ENCODE measurements around the gene FKBP7.

FKBP7 gene

GRCh38 chr2:178469219-178469849 lies 9.1 kb downstream of the FKBP7 start:
- Histone ChIP-seq H3K36me3 (no peaks in the 10 kb centered on the region; the same call in 1 of the 2 replicates), H3K4me3 (ENCODE audit: low read depth, low read length) (no peak overlapping the region), H3K9me3 (no peaks in the 10 kb centered on the region), H3K4me1 (no peaks in the 10 kb centered on the region), H3K27me3 (no peaks in the 10 kb centered on the region)
- no peak for TF ChIP-seq CTCF (IDR thresholded peaks at IDR 0.05; ENCODE audit: low read depth, low read length)
- no peak for DNase-seq

DNA sequence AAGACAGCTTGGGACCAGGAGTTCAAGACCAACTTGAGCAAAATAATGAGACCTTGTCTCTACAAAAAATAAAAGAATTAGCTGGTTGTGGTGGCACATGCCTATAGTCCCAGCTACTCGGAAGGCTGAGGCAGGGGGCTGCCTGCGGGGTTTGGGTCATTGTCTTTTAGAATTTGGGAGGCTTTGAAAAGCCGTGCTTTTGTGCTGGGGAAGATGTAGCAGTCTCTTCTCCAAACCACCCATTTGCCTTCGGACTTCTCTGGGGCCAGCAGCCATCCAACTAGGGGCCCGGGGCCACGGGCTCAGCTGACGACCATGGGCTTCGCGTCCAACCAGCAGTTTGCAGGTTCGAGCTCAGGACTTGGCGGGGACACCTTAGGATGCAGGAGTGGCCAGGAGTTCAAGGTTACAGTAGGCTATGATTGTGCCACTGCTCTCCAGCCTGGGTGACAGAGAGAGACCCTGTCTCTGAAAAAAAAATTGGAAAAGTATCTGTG lies 21.0 kb downstream of the FKBP7 start:
- H3K27me3 ChIP-seq: no peaks in the 10 kb centered on the region
- H3K36me3 ChIP-seq: no peaks in the 10 kb centered on the region
- H3K4me3 ChIP-seq (ENCODE audit: low read depth, low read length): no peak overlapping the region
- TF ChIP-seq CTCF (IDR thresholded peaks at IDR 0.05; ENCODE audit: low read depth, low read length): no peak
- H3K4me1 ChIP-seq: no peaks in the 10 kb centered on the region
- no peak for DNase-seq
- H3K9me3 ChIP-seq: no peaks in the 10 kb centered on the region

DNA sequence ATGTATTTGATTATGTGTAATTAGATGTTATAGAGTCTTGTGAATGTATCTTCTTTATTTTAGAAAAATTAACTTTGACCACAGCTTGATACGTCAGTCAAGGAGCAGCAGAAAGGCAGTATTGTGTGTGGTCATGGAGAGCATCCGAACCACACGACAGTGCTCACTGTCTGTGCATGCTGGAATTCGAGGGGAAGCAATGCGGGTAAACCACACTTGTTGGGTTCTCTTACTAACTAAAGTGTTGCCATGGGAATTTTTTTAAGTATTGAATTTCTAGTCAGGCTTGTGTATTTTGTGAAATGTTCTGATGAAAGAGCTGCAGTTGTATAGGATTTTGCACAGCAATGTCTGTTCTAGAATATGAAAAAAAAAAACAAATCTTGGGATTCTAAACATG lies 22.5 kb downstream of the FKBP7 start:
- DNase-seq: no peak
- Histone ChIP-seq H3K4me1 (peaks cover 2% of the 10 kb centered on the region; the same call in 1 of the 2 replicates), H3K27me3 (no peaks in the 10 kb centered on the region), H3K4me3 (ENCODE audit: low read depth, low read length) (no peak overlapping the region), H3K36me3 (no peaks in the 10 kb centered on the region), H3K9me3 (no peaks in the 10 kb centered on the region)
- no peak for TF ChIP-seq CTCF (IDR thresholded peaks at IDR 0.05; ENCODE audit: low read depth, low read length)

GRCh38 chr2:178452870-178453269 lies 25.5 kb downstream of the FKBP7 start:
- H3K4me3 ChIP-seq (ENCODE audit: low read depth, low read length): no peak overlapping the region
- no peak for TF ChIP-seq CTCF (IDR thresholded peaks at IDR 0.05; ENCODE audit: low read depth, low read length)
- DNase-seq: no peak
- no peaks in the 10 kb centered on the region for H3K36me3 ChIP-seq
- no peaks in the 10 kb centered on the region for H3K9me3 ChIP-seq
- peaks cover 2% of the 10 kb centered on the region; the same call in 1 of the 2 replicates for H3K4me1 ChIP-seq
- H3K27me3 ChIP-seq: no peaks in the 10 kb centered on the region

DNA sequence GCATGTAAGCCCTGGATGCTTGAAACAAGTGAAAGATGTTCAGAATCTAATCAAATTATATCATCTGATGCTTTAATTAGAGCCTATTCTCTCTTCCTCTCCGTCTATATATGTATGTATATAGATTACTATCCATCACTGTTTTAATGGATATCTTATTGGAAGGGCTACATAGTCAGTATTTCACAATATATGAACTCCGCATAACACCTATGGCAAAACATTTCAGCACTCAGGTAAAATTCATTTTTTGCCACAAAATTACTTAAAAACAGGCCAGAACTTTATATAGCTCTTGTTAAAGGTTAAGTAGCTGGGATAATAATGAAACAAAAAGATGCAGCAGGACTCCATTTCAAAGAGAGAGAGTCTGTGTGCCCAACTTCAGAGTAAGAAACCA lies 26.1 kb downstream of the FKBP7 start:
- Histone ChIP-seq H3K4me3 (ENCODE audit: low read depth, low read length) (no peak overlapping the region), H3K27me3 (no peaks in the 10 kb centered on the region), H3K4me1 (peaks cover 2% of the 10 kb centered on the region; the same call in 1 of the 2 replicates), H3K9me3 (no peaks in the 10 kb centered on the region), H3K36me3 (no peaks in the 10 kb centered on the region)
- TF ChIP-seq CTCF (IDR thresholded peaks at IDR 0.05; ENCODE audit: low read depth, low read length): no peak
- no peak for DNase-seq

DNA sequence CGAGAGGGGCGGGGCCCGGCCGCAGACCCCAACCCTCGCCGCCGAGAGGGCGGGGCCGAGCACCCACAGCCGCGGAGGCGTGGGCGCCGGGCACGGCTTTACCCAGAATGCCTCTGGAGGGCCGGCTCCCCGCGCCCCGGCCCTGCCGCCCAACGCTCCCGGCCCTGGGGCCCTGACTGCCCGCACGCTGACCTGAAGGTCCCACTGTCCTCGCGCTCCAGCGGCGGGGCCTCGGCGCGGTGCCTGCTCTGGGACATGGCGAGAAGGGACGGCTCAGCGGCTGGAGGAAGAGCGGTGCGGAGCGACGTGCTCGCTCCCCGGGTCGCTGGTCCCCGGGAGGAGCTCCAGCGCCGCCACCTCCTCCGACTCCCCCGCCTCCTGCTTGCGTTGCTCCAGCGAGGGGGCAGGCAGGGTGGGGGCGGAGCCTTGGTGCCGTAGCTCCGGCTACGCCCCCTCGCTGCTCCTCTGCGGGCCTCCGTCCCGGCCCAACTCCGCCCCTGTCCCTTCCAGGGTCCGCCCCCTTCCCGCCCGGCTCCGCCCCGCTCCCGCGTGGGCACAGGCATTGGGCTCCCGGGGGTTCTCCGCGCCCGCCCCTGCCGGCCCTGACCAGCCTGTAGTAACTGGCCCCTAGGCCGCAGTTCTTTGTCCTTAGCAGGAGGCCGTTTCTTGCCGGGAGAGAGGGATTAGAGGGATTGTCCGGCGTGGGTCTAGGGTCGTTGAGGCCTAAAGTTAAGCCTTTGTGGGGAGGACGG lies 27.4 kb downstream of the FKBP7 start, which contains the start of the genes PJVK and PRKRA:
Gene PJVK, plus strand, starts transcription at position 605 of the 752 bp plus-strand sequence. CDS start 2,032 bp downstream, outside the sequence.
Gene PRKRA, minus strand, starts transcription at position 402 of the 752 bp plus-strand sequence. Its CDS starts 145 bp downstream, at position 257.
- Histone ChIP-seq H3K4me3 (ENCODE audit: low read depth, low read length) (peak within 1 kb of the TSS; percentile 76), H3K27me3 (no peaks in the 10 kb centered on the region), H3K36me3 (no peaks in the 10 kb centered on the region; the same call in 1 of the 2 replicates), H3K4me1 (peaks cover 2% of the 10 kb centered on the region; the same call in 1 of the 2 replicates), H3K9me3 (no peaks in the 10 kb centered on the region)
- TF ChIP-seq CTCF (IDR thresholded peaks at IDR 0.05; ENCODE audit: low read depth, low read length): no peak
- peak; percentile 94 for DNase-seq
